ENCODE measurements around the gene TRMT6. TPM values are rescaled to one million over a fixed set of nuclear protein-coding genes. Genes with fewer than 3 reads are reported as not detected.

The TRMT6 gene
- total RNA-seq, 4 donors from 2014 or later, result 3.5 to 18.2 (median 5.6) TPM

GRCh38 chr20:5914859-5915258, 35.5 kb downstream of the TRMT6 start:
- TF ChIP-seq CTCF (IDR thresholded peaks at IDR 0.05), result no peak
- TF ChIP-seq POLR2A (IDR thresholded peaks at IDR 0.05), result no peak
- Histone ChIP-seq H3K27me3 (no peaks in the 10 kb centered on the region), H3K36me3 (no peaks in the 10 kb centered on the region), H3K27ac (no peak overlapping the region), H3K9me3 (no peaks in the 10 kb centered on the region), H3K4me3 (no peak overlapping the region), H3K4me1 (peaks cover 0 to 8% (median 4%) of the 10 kb centered on the region in 4 donors)
- DNase-seq, result no peak

- H3K4me3 ChIP-seq, result no peak overlapping the region
- no peaks in the 10 kb centered on the region for H3K27me3 ChIP-seq
- H3K27ac ChIP-seq, result no peak overlapping the region
- TF ChIP-seq CTCF (IDR thresholded peaks at IDR 0.05) (no peak), POLR2A (IDR thresholded peaks at IDR 0.05) (no peak)
- peaks cover 0 to 8% (median 4%) of the 10 kb centered on the region in 4 donors for H3K4me1 ChIP-seq
- H3K9me3 ChIP-seq, result no peaks in the 10 kb centered on the region
- no peak for DNase-seq
- H3K36me3 ChIP-seq, result no peaks in the 10 kb centered on the region
Observed at GRCh38 chr20:5913166-5913565, 37.2 kb downstream of the TRMT6 start.

- DNase-seq, result no peak
- Histone ChIP-seq H3K9me3 (no peaks in the 10 kb centered on the region), H3K36me3 (no peaks in the 10 kb centered on the region), H3K27me3 (no peaks in the 10 kb centered on the region), H3K27ac (no peak overlapping the region), H3K4me3 (no peak overlapping the region), H3K4me1 (peaks cover 0 to 8% (median 4%) of the 10 kb centered on the region in 4 donors)
- TF ChIP-seq POLR2A (IDR thresholded peaks at IDR 0.05), result no peak
- no peak for TF ChIP-seq CTCF (IDR thresholded peaks at IDR 0.05)
Observed at GRCh38 chr20:5910186-5910585, 40.1 kb downstream of the TRMT6 start.

GRCh38 chr20:5908981-5909380, 41.4 kb downstream of the TRMT6 start:
- H3K27me3 ChIP-seq, result no peaks in the 10 kb centered on the region

GRCh38 chr20:5900908-5901307, 49.4 kb downstream of the TRMT6 start:
- TF ChIP-seq CTCF (IDR thresholded peaks at IDR 0.05), result no peak
- TF ChIP-seq POLR2A (IDR thresholded peaks at IDR 0.05), result no peak
- Histone ChIP-seq H3K4me3 (no peak overlapping the region), H3K27me3 (no peaks in the 10 kb centered on the region), H3K9me3 (no peaks in the 10 kb centered on the region), H3K36me3 (no peaks in the 10 kb centered on the region), H3K27ac (no peak overlapping the region), H3K4me1 (no peaks in the 10 kb centered on the region)
- DNase-seq, result no peak

More at GRCh38 chr20:5908981-5909380, 41.4 kb downstream of the TRMT6 start:
- no peak for TF ChIP-seq CTCF (IDR thresholded peaks at IDR 0.05)
- TF ChIP-seq POLR2A (IDR thresholded peaks at IDR 0.05), result no peak
- no peak overlapping the region for H3K27ac ChIP-seq
- no peak for DNase-seq
- H3K36me3 ChIP-seq, result no peaks in the 10 kb centered on the region
- H3K4me3 ChIP-seq, result no peak overlapping the region
- no peaks in the 10 kb centered on the region for H3K9me3 ChIP-seq
- H3K4me1 ChIP-seq, result peaks cover 0 to 8% (median 4%) of the 10 kb centered on the region in 4 donors

- Histone ChIP-seq H3K9me3 (no peaks in the 10 kb centered on the region), H3K4me1 (no peaks in the 10 kb centered on the region), H3K27ac (no peak overlapping the region), H3K36me3 (no peaks in the 10 kb centered on the region), H3K4me3 (no peak overlapping the region), H3K27me3 (no peaks in the 10 kb centered on the region)
- no peak for DNase-seq
- TF ChIP-seq POLR2A (IDR thresholded peaks at IDR 0.05), result no peak
- TF ChIP-seq CTCF (IDR thresholded peaks at IDR 0.05), result no peak
Observed at GRCh38 chr20:5899444-5899843, 50.9 kb downstream of the TRMT6 start.
